ENCODE results near the gene EPOP. TPM values are rescaled to one million over a fixed set of nuclear protein-coding genes. Genes with fewer than 3 reads are reported as not detected.

EPOP gene
- total and polyA plus RNA-seq, 2 donors (not counting 3 experiments of a cell fraction or from before 2014, with no cell fraction given): 0.43 to 2.9 TPM

GRCh38 chr17:38705803-38706504 lies 31.2 kb upstream of the EPOP start:
- Histone ChIP-seq H3K4me1 (ENCODE audit: control insufficient read depth, extremely low read depth, insufficient read depth, low read length) (peaks cover 40% of the 10 kb centered on the region), H4K20me1 (replicated peaks; ENCODE audit: control insufficient read depth, extremely low read depth, insufficient read depth, low read length) (no peaks in the 10 kb centered on the region), H2AFZ (ENCODE audit: low read depth, low read length) (peak overlapping the region; percentile 26), H3K9me3 (replicated peaks; ENCODE audit: control insufficient read depth, insufficient read depth, low read length) (no peaks in the 10 kb centered on the region), H3K27me3 (ENCODE audit: control insufficient read depth in 2 of 2, insufficient read depth in 2 of 2, low read length in 2 of 2) (no peaks in the 10 kb centered on the region), H3K27ac (ENCODE audit: insufficient read depth, low read depth, low read length) (no peak overlapping the region), H3K4me3 (replicated peaks in 1 of 3; ENCODE audit: insufficient read depth in 1 of 3, low read depth in 1 of 3, low read length in 3 of 3) (peak overlapping the region; percentile 51 to 87 (median 81)), H3K79me2 (ENCODE audit: control insufficient read depth, insufficient read depth, low read length) (peaks cover 16% of the 10 kb centered on the region), H3K9ac (replicated peaks; ENCODE audit: extremely low read depth, insufficient read depth, low read length) (peak overlapping the region; percentile 50), H3K36me3 (ENCODE audit: control insufficient read depth in 2 of 2, extremely low read depth in 1 of 2, insufficient read depth in 2 of 2, low read length in 2 of 2) (peaks cover 0 to 14% of the 10 kb centered on the region in 2 experiments), H3K4me2 (ENCODE audit: insufficient read depth, low read length) (peak overlapping the region; percentile 62), H3K9me1 (replicated peaks; ENCODE audit: control insufficient read depth, extremely low read depth, insufficient read depth, low read length) (no peaks in the 10 kb centered on the region)
- ChIA-PET POLR2A (interaction anchor here (0.7 to 1.5 kb wide), 2 partner anchors 18 to 29 kb away, joined by 3 to 5 read pairs; no protein-coding TSS in a partner anchor), CTCF (interaction anchor here (1.0 to 3.8 kb wide), 8 partner anchors 9 to 31 kb away, joined by 3 to 39 read pairs (median 6); partner anchors contain the start of gene CISD3)
- intact Hi-C loops (cut with micrococcal nuclease) (loop anchor here (1.0 kb wide), 1 partner anchor 29 kb away; no protein-coding TSS in a partner anchor), dilution Hi-C loops (cut with MboI; ENCODE audit: extremely low pct_ligation_motif_present, low sequenced_read_pairs) (no loop called here)
- BruUV-seq (replicated peaks): no TSS peak
- DNase-seq (ENCODE audit: low read depth, low spot score) (peak; percentile 24), FAIRE-seq (no peak)
- TF ChIP-seq JUN (IDR thresholded peaks at IDR 0.05; ENCODE audit: borderline replicate concordance, insufficient read depth, insufficient read length, low read depth) (no peak), MAX (IDR thresholded peaks at IDR 0.05; ENCODE audit: insufficient read depth, insufficient read length) (peak; percentile 25)

DNA sequence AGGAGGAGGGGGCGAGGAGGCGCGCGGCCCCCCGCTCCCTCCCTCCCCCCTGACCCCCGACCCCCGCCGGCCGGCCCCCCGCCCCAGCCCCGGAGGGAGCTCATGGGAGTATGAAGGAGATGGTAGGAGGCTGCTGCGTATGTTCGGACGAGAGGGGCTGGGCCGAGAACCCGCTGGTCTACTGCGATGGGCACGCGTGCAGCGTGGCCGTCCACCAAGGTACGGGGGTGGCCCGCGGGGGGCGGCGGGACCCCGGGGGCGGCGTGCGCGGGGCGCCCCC lies 30.7 kb upstream of the EPOP start:
- no peaks in the 10 kb centered on the region for H4K20me1 ChIP-seq (replicated peaks; ENCODE audit: control insufficient read depth, extremely low read depth, insufficient read depth, low read length)
- DNase-seq (ENCODE audit: low read depth, low spot score) (no peak), FAIRE-seq (no peak)
- no peak for TF ChIP-seq JUN (IDR thresholded peaks at IDR 0.05; ENCODE audit: borderline replicate concordance, insufficient read depth, insufficient read length, low read depth)
- no peak for TF ChIP-seq MAX (IDR thresholded peaks at IDR 0.05; ENCODE audit: insufficient read depth, insufficient read length)
- TF ChIP-seq MYC (IDR thresholded peaks at IDR 0.05; ENCODE audit: low read depth, low read length): no peak
- TF ChIP-seq, protein P1, sequence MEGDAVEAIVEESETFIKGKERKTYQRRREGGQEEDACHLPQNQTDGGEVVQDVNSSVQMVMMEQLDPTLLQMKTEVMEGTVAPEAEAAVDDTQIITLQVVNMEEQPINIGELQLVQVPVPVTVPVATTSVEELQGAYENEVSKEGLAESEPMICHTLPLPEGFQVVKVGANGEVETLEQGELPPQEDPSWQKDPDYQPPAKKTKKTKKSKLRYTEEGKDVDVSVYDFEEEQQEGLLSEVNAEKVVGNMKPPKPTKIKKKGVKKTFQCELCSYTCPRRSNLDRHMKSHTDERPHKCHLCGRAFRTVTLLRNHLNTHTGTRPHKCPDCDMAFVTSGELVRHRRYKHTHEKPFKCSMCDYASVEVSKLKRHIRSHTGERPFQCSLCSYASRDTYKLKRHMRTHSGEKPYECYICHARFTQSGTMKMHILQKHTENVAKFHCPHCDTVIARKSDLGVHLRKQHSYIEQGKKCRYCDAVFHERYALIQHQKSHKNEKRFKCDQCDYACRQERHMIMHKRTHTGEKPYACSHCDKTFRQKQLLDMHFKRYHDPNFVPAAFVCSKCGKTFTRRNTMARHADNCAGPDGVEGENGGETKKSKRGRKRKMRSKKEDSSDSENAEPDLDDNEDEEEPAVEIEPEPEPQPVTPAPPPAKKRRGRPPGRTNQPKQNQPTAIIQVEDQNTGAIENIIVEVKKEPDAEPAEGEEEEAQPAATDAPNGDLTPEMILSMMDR (IDR thresholded peaks at IDR 0.05; ENCODE audit: extremely low read depth in 1 of 2, insufficient read depth in 1 of 2, low read depth in 1 of 2, low read length in 2 of 2): no peak
- TF ChIP-seq POLR2AphosphoS5 (IDR thresholded peaks at IDR 0.05; ENCODE audit: insufficient read depth, low read depth, low read length): no peak
- no peak for TF ChIP-seq FOS (IDR thresholded peaks at IDR 0.05; ENCODE audit: borderline replicate concordance, insufficient read depth, low read length)
- no peak for TF ChIP-seq GATA2 (IDR thresholded peaks at IDR 0.05; ENCODE audit: insufficient read depth, insufficient read length, low read depth, low read length)
- TF ChIP-seq POLR2A (IDR thresholded peaks at IDR 0.05; ENCODE audit: low read depth, low read length): no peak
- TF ChIP-seq EZH2 (IDR thresholded peaks at IDR 0.05; ENCODE audit: borderline replicate concordance, low read depth, low read length, severe bottlenecking): no peak
- H2AFZ ChIP-seq (ENCODE audit: low read depth, low read length): no peak overlapping the region
- ChIA-PET CTCF (interaction anchor here (1.0 to 3.8 kb wide), 10 partner anchors 9 to 164 kb away, joined by 3 to 39 read pairs (median 5); partner anchors contain the start of gene CISD3), POLR2A (interaction anchor here (0.7 to 1.5 kb wide), 2 partner anchors 18 to 30 kb away, joined by 3 to 5 read pairs; no protein-coding TSS in a partner anchor)
- peak overlapping the region; percentile 51 to 87 (median 81) for H3K4me3 ChIP-seq (replicated peaks in 1 of 3; ENCODE audit: insufficient read depth in 1 of 3, low read depth in 1 of 3, low read length in 3 of 3)
- no TSS peak for BruUV-seq (replicated peaks)
- dilution Hi-C loops (cut with MboI; ENCODE audit: extremely low pct_ligation_motif_present, low sequenced_read_pairs) (no loop called here), intact Hi-C loops (cut with micrococcal nuclease) (no loop called here)
- H3K4me2 ChIP-seq (ENCODE audit: insufficient read depth, low read length): peak overlapping the region; percentile 62
- no peaks in the 10 kb centered on the region for H3K9me3 ChIP-seq (replicated peaks; ENCODE audit: control insufficient read depth, insufficient read depth, low read length)
- no peak overlapping the region for H3K27ac ChIP-seq (ENCODE audit: insufficient read depth, low read depth, low read length)
- H3K4me1 ChIP-seq (ENCODE audit: control insufficient read depth, extremely low read depth, insufficient read depth, low read length): peaks cover 40% of the 10 kb centered on the region
- no peaks in the 10 kb centered on the region for H3K27me3 ChIP-seq (ENCODE audit: control insufficient read depth in 2 of 2, insufficient read depth in 2 of 2, low read length in 2 of 2)
- H3K9me1 ChIP-seq (replicated peaks; ENCODE audit: control insufficient read depth, extremely low read depth, insufficient read depth, low read length): no peaks in the 10 kb centered on the region
- H3K36me3 ChIP-seq (ENCODE audit: control insufficient read depth in 2 of 2, extremely low read depth in 1 of 2, insufficient read depth in 2 of 2, low read length in 2 of 2): peaks cover 0 to 14% of the 10 kb centered on the region in 2 experiments
- peaks cover 16% of the 10 kb centered on the region for H3K79me2 ChIP-seq (ENCODE audit: control insufficient read depth, insufficient read depth, low read length)
- H3K9ac ChIP-seq (replicated peaks; ENCODE audit: extremely low read depth, insufficient read depth, low read length): peak overlapping the region; percentile 50

Measured in endothelial cell of umbilical vein (primary cell).